Measurements from ENCODE around the gene AQP12B.

DNA sequence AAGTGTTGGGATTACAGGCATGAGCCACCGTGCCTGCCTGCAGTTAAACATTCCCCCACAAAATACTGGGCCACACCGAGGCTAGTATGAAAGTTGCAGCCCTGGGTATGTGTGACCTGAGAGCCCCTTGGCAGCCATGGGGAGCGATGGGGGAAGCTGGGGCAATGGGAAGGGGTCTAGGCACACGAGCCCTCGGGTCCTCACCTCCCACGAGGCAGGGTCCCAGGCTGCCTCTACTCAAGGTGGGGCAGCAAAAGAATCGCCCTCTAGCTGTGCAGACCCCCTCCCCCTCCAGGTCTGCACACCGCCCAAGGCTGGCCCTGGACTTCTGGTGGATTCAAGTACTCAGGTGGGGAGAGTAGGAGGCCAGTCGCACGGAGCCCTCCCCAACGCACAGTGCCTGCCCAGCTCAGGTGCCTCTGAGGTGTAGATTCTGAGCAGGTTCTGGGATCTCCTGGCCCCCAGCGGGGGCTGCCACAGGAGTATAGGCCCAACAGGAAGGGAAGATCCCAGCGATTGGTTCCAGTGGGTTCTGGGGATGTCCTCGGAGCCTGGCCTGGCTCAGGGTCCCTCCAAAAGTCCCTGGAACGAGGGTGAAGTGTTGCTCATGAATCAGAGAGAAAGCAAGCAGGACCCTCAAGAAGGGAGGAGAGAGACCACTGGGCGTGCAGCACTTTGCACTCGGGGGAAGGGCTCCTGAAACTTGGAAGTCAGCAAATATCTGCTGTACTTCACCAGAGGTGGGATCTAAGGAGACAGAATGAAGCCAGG is 54.8 kb downstream of the AQP12B start:
- TF ChIP-seq POLR2A (IDR thresholded peaks at IDR 0.05; ENCODE audit: control extremely low read depth in 1 of 2, low read depth in 2 of 2, low read length in 2 of 2): no peak
- TF ChIP-seq, protein P1, sequence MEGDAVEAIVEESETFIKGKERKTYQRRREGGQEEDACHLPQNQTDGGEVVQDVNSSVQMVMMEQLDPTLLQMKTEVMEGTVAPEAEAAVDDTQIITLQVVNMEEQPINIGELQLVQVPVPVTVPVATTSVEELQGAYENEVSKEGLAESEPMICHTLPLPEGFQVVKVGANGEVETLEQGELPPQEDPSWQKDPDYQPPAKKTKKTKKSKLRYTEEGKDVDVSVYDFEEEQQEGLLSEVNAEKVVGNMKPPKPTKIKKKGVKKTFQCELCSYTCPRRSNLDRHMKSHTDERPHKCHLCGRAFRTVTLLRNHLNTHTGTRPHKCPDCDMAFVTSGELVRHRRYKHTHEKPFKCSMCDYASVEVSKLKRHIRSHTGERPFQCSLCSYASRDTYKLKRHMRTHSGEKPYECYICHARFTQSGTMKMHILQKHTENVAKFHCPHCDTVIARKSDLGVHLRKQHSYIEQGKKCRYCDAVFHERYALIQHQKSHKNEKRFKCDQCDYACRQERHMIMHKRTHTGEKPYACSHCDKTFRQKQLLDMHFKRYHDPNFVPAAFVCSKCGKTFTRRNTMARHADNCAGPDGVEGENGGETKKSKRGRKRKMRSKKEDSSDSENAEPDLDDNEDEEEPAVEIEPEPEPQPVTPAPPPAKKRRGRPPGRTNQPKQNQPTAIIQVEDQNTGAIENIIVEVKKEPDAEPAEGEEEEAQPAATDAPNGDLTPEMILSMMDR (IDR thresholded peaks at IDR 0.05; ENCODE audit: control extremely low read depth in 1 of 3, insufficient read depth in 1 of 3, low read depth in 1 of 3, low read length in 3 of 3): no peak
